Skeletal muscle satellite cell (primary cell): ENCODE results near the gene PPAN.

Experiments
- H3K27me3 ChIP-seq: 2 replicates; pipeline ENCODE4 v1.7.0; 2013; ENCODE audit warnings: low read length; ENCODE audit not compliant: control insufficient read depth, insufficient read depth
- H3K36me3 ChIP-seq: 2 replicates; pipeline ENCODE4 v1.7.0; 2013; ENCODE audit warnings: mild to moderate bottlenecking, control low read depth, low read length; ENCODE audit not compliant: insufficient read depth
- H3K4me1 ChIP-seq: 2 replicates; pipeline ENCODE4 v1.7.0; 2013; ENCODE audit warnings: low read length; ENCODE audit not compliant: control insufficient read depth, insufficient read depth
- H3K4me2 ChIP-seq: 2 replicates; pipeline ENCODE4 v1.7.0; 2013; ENCODE audit warnings: mild to moderate bottlenecking, low read length
- H3K4me3 ChIP-seq: 2 replicates; pipeline ENCODE4 v1.7.0; 2013; ENCODE audit warnings: low read length
- H3K9ac ChIP-seq: 2 replicates; pipeline ENCODE4 v1.7.0; 2013; ENCODE audit warnings: mild to moderate bottlenecking, low read depth, low read length, moderate library complexity
- H3K9me3 ChIP-seq: replicated peaks from 2 replicates; pipeline ENCODE4 v1.7.0; 2013; ENCODE audit warnings: mild to moderate bottlenecking, control low read depth, low read length

Gene PPAN

DNA sequence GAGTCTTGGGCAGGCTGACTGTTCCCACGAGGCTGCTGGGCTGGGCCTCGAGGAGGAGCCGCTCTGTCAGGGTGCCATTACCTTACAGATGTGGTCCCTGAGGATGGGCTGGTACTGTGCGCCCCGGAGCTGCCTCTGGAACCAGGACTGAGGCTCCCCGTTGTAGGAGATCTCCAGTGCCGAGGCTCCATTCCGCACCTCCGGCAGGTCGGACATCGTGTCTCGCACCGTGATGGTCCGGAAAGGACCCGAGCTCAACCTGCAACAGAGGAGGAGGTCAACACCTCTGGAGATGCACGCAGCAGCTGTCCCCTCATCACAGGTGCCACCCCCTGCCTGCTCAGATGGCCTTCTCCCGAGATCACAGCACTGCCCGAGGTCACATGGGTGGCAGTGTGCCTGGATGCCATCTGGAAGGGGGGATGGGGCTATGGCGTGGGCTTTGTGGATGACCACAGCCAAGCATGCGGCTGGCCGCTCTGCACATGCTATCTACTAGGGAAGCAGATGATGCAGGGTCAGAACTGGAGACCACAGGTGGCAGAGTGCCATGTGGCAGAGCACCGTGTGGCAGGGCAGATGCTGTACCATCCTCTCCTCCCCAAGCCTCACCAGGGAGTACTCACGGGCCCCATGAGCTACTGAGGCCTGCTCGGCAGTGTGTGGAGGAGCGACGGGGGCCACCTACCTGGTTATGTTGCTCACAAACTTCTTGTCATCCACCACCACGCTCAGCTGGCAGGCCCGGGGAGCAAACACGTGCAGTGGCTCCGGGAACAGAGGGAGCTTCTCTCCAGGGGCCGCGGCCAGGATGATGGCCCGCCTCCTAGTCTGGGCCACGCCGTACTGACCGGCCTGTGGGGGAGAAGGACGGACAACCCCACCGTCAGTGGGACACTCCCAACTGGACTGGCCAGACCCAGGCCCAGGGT, 31.9 kb downstream of the PPAN start:
- Histone ChIP-seq H3K4me3 (no peak overlapping the region), H3K27me3 (no peaks in the 10 kb centered on the region), H3K4me1 (no peaks in the 10 kb centered on the region), H3K9ac (no peak overlapping the region), H3K36me3 (peaks cover 86% of the 10 kb centered on the region), H3K4me2 (no peak overlapping the region), H3K9me3 (no peaks in the 10 kb centered on the region)

DNA sequence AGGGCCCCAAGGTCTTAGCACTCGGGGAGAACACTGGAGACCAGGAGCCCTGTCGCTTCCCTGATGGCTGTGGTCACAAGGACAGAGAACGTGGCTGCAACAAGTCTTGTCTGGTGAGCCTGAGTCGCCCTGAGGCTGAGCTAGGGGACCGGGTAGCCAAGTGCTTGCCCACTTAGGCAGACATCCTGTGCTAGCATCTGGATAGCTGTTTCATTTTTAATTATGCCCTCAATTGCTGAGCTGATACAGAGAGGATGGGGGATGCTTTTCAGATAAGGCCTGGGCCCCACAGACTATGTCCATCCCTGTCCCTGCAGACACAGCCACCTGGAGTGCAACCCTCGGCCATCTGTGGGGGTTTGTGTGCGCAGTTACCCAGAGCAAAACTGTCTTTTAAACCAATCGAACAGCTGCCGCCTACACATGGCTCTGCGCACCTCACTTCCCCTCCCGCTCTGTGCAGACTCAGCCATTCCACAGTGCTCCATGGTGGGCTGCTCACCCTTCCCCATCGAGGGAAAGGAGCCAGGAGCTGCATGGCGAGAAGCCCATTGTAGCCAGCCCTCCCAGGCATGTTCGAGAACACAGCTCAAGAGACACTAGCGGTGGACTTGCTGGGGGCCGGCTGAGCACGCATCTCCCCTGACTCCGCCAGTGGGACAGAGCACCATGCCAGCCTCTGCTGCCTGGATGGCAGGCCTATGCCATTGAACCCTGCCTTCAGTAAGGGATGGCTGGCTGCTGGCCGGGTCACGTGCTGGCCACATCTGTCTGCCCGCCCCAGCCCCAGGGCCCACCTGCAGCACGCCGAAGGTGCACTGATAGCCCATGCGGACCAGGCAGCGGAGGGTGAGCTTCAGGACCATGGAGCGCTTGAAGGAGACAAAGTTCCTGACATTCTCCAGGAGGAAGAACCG, 33.0 kb downstream of the PPAN start:
- H3K4me2 ChIP-seq: no peak overlapping the region
- H3K36me3 ChIP-seq: peaks cover 87% of the 10 kb centered on the region
- H3K9ac ChIP-seq: no peak overlapping the region
- no peaks in the 10 kb centered on the region for H3K4me1 ChIP-seq
- H3K9me3 ChIP-seq: no peaks in the 10 kb centered on the region
- no peaks in the 10 kb centered on the region for H3K27me3 ChIP-seq
- H3K4me3 ChIP-seq: no peak overlapping the region

DNA sequence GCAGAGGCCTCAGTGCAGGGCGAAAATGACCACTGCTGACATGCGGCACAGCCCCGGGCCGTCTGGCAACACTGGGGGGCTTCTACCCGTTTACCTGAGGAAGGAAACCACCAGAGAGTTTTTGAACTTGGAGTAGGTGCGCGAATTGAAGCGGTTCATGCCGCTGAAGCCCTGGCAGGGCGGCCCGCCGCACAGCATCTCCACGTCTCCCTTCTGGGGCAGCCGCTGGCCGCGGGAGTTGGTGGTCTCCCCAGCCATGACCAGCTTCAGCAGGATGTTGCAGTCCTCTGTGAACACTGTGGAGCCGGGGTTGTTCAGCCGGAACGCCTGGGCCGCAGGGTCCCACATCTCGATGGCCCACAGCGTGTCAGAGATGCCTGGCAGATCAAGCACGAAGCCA, 33.8 kb downstream of the PPAN start:
- no peak overlapping the region for H3K9ac ChIP-seq
- H3K36me3 ChIP-seq: peaks cover 89% of the 10 kb centered on the region
- H3K4me1 ChIP-seq: no peaks in the 10 kb centered on the region

DNA sequence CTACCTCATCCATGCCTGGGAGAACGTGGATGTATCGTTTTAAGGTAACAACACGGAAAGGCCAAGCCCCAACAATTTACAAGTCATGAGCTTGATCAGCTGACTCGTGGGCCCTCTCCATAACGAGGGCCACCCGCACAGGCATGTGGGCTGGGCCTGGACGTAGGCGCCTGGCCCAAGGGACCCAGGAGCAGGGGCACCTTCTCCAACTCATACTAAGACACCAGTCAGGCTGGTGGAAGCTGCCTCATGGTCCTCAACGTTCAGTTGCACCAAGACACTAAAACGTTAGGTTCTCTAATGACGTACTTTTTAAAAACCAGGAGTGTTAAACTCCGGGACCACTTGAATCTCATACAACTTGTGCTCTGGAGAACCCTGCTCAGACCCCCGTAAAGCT, 35.3 kb downstream of the PPAN start:
- Histone ChIP-seq H3K4me1 (no peaks in the 10 kb centered on the region), H3K4me3 (no peak overlapping the region), H3K9ac (no peak overlapping the region), H3K36me3 (peaks cover 92% of the 10 kb centered on the region), H3K27me3 (no peaks in the 10 kb centered on the region), H3K4me2 (no peak overlapping the region), H3K9me3 (no peaks in the 10 kb centered on the region)

More for the DNA sequence above, 33.8 kb downstream of the PPAN start:
- H3K9me3 ChIP-seq: no peaks in the 10 kb centered on the region
- no peaks in the 10 kb centered on the region for H3K27me3 ChIP-seq
- H3K4me3 ChIP-seq: no peak overlapping the region
- H3K4me2 ChIP-seq: no peak overlapping the region

DNA sequence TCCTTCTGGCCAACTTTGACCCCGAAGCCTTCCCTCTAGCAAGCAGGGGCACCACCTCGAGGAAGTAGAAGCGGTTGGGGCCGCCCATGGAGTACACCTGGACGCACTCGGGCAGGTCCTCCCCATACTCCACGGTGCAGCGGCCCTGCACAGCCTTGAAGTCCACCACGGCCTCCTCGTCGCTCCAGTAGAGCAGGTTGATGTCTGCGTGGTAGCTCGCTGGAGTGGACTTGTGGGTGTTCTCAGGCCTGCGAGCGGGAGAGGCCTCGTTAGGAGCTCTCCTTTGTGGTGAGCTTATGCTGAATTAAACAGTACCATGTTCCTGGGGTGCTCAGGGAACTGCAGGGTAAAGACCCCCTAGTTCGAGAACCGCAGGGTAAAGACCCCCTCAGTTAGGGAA, 35.8 kb downstream of the PPAN start:
- Histone ChIP-seq H3K4me1 (no peaks in the 10 kb centered on the region), H3K36me3 (peaks cover 93% of the 10 kb centered on the region), H3K9me3 (no peaks in the 10 kb centered on the region), H3K4me2 (no peak overlapping the region), H3K27me3 (no peaks in the 10 kb centered on the region), H3K9ac (no peak overlapping the region), H3K4me3 (no peak overlapping the region)

DNA sequence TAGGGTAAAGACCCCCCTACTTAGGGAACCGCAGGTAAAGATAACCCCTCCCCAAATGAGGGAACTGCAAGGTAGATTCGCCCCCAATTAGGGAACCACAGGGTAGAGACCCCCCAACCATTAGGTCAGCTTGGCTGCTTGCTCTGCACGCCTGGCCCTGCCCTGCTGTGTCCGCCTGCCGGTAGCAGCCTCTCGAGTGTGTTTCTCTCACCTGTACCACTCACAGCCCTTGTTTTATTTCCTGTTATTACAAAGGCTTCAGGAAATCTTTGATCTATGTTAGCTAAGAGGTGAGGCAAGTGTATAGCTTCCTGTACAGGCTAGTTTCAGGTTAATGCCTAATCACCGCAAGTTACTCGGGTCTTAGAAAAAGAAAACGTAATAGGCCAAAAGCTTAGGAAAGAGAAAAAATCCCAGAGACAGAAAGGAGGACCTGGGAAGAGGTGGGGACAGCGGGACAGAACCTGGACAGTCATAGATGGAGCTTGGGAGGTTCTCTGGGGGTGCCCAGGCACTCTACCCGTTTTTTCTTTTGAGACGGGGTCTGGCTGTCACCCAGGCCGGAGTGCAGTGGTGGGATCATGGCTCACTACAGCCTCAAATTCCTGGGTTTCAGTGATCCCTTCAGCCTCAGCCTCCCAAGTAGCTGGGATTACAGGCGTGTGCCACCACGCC, 36.7 kb downstream of the PPAN start:
- Histone ChIP-seq H3K36me3 (peaks cover 85% of the 10 kb centered on the region), H3K4me1 (no peaks in the 10 kb centered on the region), H3K27me3 (no peaks in the 10 kb centered on the region), H3K9ac (no peak overlapping the region), H3K4me2 (no peak overlapping the region), H3K4me3 (no peak overlapping the region), H3K9me3 (no peaks in the 10 kb centered on the region)

DNA sequence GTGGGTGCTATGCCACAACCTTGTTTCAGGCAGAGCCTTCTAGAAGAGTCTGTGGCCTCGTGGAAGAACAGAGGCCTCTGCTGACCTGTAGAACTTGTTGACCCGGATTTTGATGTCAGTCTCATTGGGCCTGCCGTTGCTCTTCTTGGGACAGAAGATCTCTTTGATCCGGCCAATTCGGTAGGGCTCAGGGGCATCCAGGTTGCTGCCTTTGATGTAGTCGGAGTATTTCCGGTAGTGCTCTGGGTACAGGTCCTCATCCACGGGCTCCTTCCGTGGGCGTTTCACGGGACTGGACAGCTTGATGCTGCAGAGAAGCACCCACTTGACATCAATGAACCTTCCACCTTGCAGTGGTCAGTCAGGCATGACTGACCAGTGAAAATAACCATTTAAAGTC, 37.5 kb downstream of the PPAN start:
- Histone ChIP-seq H3K4me3 (no peak overlapping the region), H3K27me3 (no peaks in the 10 kb centered on the region), H3K9ac (no peak overlapping the region), H3K4me1 (no peaks in the 10 kb centered on the region), H3K36me3 (peaks cover 80% of the 10 kb centered on the region), H3K9me3 (no peaks in the 10 kb centered on the region), H3K4me2 (no peak overlapping the region)

DNA sequence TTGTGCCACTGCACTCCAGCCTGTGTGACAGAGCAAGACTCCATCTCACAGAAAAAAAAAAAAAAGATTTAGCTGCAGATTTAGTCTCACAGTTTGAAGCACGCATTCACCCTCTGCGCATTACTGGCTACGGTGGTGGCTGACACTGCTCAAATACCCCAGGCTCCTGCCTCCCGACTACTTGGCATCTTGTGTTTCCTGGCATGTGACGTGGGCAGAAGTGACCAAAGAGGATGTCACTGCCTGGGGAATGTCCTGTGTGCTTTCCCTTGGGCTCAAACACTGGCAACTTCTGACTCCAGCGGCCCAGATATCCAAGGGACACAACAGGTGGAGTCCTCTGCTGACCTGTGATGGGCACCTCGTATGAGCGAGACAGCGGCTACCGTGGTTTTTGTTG, 38.2 kb downstream of the PPAN start:
- Histone ChIP-seq H3K36me3 (peaks cover 77% of the 10 kb centered on the region), H3K9me3 (no peaks in the 10 kb centered on the region), H3K9ac (no peak overlapping the region), H3K4me3 (no peak overlapping the region), H3K4me1 (no peaks in the 10 kb centered on the region), H3K27me3 (no peaks in the 10 kb centered on the region), H3K4me2 (no peak overlapping the region)

DNA sequence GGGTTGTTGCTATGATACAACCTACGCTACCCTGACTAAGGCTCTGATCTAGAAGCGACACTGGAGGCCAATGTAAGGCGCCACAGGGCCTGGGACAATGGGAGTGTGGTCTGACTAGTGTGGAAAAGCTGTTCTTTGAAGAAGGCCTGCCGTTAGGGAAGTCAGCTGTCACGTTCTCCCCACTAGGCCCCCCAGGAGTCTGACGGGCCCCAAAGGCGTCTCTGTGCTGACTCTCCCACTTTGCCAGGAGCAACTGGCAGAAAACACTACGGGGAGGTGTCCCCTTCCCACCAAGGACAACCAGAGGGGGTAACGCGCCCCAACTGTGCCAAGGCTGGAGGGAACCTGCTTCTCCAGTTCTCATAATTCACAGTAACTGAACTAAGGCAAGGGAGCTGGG, 38.9 kb downstream of the PPAN start:
- Histone ChIP-seq H3K27me3 (no peaks in the 10 kb centered on the region), H3K4me3 (no peak overlapping the region), H3K9ac (no peak overlapping the region), H3K4me2 (no peak overlapping the region), H3K9me3 (no peaks in the 10 kb centered on the region), H3K36me3 (peaks cover 77% of the 10 kb centered on the region), H3K4me1 (no peaks in the 10 kb centered on the region)

DNA sequence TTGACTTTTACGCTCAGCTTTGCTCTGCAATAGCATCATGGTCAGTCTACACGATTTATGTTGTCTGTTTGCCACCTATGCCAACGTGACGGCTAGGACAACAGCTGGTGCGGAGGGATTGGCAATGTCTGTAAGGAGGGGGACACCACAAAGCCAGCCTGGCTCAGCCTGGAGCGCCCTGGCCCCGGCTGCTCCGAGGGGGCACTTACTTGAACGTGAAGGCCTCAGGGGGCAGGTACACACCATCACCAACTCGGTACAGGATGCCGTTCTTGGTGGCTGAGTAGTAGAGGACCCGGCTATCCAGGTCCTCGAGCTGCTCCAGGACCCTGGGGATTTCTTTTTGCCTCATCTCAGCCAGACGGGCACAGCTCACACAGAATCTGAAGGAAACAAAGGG, 40.0 kb downstream of the PPAN start:
- Histone ChIP-seq H3K4me1 (no peaks in the 10 kb centered on the region), H3K36me3 (peaks cover 79% of the 10 kb centered on the region), H3K4me2 (no peak overlapping the region), H3K9me3 (no peaks in the 10 kb centered on the region), H3K4me3 (no peak overlapping the region), H3K27me3 (no peaks in the 10 kb centered on the region), H3K9ac (no peak overlapping the region)

DNA sequence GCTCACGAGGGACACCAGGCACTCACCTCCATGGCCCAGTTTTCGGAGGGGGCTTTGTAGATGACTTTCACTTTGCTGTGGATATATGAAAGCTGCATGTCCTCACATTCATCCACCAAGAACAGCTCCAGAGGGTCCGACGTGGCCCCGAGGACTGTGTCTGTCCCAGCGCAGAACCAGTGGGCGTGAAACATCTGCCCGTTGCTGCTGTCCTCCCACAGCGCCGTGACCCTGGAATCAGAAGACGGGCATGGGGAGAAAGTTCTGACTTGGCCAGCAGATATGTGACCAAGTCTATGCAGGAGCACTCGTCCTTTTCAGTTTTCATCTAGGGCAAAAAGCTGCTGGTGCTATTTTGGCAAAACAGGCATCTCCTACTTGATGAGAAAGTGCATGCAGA, 43.3 kb downstream of the PPAN start:
- Histone ChIP-seq H3K4me1 (no peaks in the 10 kb centered on the region), H3K4me3 (no peak overlapping the region), H3K4me2 (no peak overlapping the region), H3K9ac (no peak overlapping the region), H3K27me3 (no peaks in the 10 kb centered on the region), H3K9me3 (no peaks in the 10 kb centered on the region), H3K36me3 (peaks cover 77% of the 10 kb centered on the region)
